Measurements from ENCODE around the gene SLC5A5.

The SLC5A5 gene

DNA sequence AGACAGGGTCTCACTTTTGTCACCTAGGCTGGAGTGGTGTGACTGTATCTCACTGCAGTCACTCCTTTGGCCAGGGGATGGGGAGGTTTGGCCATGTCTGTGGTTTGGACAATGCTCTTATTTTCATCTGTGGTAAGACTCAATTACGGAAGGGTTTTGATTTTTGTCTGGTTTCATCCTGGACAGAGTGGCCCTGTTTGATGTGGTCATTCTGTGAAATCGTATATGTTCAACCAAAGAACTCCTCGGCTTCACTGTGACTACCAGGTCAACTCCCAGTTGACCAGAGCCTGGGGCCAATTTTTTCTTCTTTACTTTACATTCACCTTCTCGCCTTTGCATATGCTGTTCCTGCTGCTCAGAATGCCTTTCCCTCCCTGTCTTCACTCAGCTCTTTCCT lies 54.3 kb downstream of the SLC5A5 start:
- DNase-seq, result no peak

DNA sequence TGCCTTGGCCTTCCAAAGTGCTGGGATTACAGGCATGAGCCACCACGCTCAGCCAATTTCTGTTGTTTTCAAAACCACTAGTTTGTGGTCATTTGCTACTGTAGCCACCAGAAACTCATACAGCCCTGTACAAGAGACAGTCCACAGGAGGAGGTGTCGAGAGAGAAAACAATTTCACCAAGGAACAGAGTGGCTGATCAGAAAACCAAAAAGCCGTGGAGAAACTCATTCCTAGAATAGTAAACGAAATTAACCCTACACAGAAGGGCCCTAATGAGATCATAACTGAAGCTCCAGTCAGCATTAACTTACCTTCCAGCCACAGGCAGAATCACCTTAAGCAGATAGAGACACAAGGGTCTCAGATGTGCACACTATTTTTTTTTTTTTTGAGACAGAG lies 57.3 kb downstream of the SLC5A5 start:
- no peak for DNase-seq

DNA sequence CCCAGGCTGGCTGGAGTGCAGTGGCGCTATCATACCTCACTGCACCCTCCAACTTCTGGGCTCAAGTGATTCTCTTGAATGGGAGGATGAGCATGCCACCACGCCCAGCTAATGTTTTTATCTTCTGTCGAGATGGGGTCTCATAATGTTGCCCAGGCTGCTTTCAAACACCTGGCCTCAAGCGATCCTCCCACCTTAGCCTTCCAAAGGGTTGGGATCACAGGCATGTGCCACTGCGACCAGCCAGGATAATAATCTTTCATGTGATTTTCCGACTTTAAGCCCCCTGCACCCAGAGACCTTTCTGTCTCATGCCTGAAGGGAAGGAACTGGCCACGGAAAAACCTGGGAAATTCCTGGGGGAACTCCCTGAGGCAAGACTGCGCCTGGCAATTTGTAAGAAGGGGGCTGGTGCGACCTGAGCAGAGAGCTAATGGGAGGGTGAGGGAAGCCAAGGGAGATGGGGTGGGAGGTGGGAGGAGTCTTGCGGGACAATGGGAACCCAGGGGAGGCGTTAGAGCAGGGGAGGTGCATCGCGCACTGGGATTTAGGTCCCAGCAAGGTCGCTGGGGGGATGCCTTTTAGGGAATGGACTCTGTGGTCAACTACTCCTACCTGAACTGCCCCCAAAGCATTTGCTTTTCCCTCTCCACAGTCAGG lies 59.9 kb downstream of the SLC5A5 start:
- no peak for DNase-seq

DNA sequence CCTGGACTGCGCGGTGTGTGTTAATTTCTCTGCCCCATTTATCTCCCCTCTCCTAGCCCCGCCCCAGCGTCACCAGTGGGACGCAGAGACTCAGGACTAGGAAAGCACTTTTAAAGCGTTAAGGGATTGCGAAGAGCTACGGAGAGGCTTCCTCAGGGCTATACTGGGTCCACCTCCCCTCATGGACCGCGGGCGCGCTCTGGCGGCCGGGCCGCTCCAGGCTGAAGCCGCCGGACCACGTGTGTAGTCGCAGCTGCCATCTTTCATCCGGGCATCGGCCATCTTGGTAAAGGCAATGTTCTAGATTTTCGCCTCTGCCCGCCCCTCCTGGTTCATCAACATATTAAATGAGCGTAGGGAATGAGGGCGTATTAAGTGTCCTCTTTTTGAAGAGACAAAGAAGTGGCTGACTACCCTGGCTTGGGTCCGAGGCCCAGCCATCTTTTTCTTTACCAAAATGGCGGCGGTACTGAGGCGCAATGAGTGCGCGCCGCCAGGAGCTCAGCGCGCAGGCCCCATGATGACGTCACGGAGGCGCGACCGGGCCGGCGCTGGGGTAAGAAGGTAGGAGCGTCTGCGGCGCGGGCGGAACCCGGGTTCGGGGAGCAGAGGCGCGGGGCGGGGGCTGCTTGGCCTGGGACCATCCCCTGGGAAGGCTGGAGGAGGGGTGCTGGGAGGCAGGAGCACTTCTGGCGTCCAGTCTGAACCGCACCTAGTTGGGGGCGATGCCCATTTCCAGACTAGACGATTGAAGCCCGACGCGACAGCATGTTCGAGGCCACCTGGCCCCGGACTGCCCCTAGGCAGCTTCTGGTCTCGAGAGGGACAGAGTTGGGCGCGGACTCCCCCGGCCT lies 61.0 kb downstream of the SLC5A5 start, which contains the start of gene CCDC124:
CCDC124 (plus strand) TSS at position 531 of the 854 bp plus-strand sequence. CDS start 3,406 bp downstream, outside the sequence.
- peak; percentile 96 to 97 for DNase-seq

DNA sequence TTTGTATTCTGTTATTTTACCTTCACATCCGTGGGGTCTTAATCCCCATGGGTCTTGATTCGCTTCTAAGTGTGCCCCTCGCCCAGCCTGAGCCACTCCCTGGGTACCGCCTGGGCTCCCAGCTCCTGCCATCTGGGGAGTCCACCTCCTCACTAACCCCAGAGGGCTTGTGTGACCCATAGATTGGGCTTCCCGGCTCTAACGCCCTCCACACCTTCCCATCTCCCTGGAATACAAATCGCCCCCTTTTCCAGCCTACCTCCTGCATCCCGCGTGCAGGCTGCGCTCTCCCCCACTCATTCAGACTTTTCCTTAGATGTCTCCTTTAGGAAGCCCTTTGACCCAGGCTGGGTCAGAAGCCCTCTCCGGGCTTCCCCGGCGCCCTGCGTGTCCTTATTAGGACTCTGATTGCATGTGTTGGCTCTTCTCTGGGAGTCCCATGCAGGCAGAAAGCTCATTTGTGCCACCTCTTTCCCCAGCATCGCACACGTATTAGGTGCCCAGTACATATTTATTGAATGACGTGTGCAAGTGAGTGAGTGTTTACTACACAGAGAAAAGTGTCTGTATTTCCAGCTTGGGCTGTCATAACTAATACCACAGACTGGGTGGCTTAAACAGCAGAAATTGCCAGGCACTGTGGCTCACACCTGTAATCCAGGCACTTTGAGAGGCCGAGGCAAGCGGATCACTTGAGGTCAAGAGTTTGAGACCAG lies 61.8 kb downstream of the SLC5A5 start:
- DNase-seq, result no peak

DNA sequence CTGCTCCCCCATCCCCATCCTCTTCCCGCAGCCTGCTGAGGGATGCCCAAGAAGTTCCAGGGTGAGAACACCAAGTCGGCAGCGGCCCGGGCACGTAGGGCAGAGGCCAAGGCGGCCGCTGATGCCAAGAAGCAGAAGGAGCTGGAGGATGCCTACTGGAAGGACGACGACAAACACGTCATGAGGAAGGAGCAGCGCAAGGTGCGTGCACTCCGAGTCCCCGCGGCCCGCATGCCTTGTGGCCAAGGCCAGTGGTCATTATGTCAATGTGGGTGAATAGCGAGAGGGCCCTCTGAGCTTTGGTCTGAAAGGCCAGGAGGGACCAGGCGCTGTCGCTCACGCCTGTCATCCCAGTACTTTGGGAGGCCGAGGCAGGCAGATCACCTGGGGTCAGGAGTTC lies 64.6 kb downstream of the SLC5A5 start:
- DNase-seq, result no peak

DNA sequence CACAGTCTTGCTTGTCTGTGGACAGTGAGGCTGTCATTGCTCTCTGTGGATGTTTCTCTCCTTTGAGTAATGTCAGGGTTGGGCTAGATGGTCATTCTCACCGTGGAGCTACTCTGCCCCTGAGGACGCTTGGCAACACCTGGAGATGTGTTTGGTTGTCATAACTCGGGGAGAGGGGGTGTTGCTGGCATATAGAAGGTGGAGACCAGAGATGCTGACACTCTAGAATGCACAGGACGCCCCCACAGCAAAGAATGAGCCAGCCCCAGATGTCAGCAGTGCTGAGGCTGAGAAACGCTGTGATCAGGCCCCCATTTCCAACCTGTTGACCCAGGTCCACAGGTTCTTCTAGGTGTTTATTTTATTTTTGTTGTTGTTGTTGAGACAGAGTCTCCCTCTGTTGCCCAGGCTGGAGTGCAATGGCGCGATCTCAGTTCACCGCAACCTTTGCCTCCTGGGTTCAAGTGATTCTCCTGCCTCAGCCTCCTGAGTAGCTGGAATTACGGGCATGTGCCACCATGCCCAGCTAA lies 65.7 kb downstream of the SLC5A5 start:
- DNase-seq, result no peak

DNA sequence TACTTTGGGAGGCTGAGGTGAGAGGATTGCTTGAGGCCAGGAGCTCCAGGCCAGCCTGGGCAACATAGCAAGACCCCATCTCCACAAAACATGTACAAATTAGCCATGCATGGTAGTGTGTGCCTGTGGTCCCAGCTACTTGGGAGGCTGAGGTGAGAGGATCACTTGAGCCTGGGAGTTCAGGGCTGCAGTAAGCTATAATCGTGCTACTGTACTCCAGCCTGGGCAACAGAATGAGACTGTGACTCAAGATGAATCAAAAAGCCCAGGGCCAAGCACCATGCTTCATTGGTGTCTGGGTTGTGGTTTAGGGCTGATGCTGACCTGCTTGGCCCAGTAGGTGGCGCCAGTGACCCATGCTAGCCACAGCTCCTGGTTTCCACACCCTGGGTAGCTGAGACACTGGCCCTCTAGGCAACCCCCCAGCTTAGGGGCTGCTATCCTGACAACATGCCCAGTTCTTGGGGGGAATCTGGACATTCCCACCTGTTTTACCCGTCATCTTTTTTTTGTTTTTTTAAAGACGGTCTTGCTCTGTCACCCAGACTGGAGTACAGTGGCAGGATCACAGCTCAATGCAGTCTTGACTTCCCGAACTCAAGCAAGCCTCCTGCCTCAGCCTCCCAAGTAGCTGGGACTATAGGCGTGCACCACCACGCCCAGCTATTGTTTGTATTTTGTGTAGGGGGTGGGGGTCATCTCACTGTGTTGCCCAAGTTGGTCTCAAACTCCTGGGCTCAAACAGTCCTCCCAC lies 66.5 kb downstream of the SLC5A5 start:
- peak; percentile 44 to 75 for DNase-seq

DNA sequence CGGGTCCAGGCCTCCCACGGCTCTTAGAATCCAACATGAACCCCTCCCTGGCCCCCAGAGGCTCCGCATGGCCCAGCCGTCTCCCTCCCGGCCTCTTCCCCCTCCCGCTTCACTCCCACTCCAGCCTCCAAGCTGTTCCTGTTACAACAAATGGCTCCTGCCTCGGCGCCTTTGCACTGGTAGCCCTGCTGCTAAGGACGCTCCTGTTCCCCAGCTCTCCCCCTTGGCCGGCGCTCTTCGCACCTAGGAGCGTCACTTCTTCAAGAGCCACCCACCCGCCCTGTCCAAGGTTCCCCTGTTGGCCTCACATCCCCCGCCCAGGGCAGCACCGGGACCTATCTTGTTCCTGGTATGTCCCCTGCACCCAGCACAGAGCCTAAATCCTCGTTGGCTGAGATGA lies 70.4 kb downstream of the SLC5A5 start:
- DNase-seq, result no peak

DNA sequence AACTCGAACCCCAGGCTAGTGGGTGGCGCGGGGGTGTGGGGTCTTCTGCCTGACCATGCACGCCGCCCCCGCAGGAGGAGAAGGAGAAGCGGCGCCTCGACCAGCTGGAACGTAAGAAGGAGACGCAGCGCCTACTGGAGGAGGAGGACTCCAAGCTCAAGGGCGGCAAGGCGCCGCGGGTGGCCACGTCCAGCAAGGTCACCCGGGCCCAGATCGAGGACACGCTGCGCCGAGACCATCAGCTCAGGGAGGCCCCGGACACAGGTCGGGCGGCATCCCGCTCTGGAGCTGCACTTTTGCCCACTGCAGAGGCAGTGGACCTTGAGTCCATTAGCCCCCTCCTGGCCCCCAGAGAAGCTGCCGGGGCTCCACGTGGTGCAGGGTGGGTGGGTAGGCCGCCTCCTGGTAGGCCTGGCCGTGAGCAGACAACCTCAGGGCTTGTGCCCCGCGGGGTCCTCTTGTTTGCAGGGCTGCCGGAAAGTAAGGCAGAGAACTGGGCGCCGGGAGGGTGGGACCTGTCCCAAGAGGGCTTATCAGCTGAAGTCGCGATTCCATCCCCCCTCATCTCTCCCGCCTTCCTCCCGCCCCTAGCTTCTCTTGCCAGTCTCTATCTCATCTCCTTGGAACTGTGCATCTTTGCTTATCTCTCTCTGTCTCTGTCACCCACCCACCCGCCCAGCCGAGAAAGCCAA lies 71.0 kb downstream of the SLC5A5 start:
- DNase-seq, result no peak

DNA sequence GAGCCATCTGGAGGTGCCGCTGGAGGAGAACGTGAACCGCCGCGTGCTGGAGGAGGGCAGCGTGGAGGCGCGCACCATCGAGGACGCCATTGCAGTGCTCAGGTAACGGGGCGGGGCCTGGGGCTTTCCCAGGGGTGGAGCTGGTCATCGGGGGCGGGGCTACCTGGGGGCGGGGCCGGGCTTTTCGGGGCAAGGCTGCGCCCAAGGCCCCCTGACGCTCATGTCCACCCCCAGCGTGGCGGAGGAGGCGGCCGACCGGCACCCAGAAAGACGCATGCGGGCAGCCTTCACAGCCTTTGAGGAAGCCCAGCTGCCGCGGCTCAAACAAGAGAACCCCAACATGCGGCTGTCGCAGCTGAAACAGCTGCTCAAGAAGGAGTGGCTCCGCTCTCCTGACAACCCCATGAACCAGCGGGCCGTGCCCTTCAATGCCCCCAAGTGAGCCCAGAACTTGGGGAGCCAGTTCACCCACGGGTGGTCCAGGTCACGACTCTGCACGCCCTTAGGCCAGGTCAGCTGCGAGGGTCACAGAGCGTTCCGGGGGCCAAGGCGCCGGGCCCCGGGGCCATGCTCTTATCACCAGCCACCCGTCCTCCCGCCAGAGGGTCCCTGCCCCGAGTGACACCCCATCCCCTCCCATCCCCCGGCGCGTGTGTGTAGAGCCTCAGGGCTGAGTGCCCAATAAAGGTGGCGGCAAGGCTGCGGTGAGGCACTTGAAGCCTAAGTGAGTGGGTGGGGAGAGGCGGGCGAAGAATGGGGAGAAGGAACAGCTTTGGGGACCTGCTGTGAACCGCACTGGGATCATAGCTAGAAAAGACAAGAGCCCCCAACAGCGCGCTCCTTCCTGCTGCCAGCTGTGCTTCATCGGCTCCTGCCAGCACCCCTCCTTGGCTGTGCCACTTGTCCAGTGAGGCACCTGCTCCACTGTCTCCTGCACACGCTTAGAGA lies 71.8 kb downstream of the SLC5A5 start:
- DNase-seq, result no peak

DNA sequence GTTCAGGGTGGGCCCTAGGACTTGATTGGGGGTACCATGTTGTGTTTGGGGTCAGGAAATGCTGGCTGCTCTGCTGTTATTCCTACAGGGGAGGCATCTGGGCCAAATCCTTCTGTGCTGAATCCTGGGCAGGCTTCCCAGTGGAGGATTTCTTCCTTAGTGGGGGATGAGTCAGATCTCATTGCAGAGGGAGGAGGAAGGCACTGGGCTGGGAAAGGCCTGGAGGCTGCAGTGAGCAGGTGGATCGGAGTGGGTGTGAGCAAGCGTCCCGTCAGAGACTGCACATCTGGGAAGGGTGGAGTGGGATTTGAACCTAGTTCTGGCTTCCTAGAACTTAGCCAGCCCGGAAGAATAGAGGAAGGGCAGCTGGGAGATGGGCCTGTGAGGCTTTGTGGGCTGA lies 72.6 kb downstream of the SLC5A5 start:
- peak in 1 of 2 experiments; percentile 52 for DNase-seq
